ENCODE data around the gene GHDC. TPM values are rescaled to one million over a fixed set of nuclear protein-coding genes. Genes with fewer than 3 reads are reported as not detected.

Gene GHDC
- total and polyA plus RNA-seq, 2 of the 8 experiments (the other 6 are each of a cell fraction or from before 2014, with no cell fraction given), result 7.4 to 8.1 TPM

DNA sequence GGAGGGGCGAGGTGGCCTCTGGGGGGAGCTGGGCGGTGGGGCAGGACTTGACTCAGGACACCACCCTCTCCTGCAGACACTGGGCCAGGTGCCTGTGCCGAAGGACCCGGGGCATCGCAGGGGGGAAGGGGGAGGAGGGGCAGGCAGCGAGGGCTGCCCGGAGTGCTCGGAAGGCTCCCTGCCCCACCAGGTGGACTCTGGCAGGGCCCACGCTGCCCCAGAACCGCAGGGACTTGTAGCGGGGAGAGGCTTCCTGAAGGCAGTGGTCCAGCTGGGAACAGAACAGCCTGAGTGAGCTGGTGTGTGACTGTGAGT lies 4.7 kb downstream of the GHDC start:
- no peak overlapping the region for H3K14ac ChIP-seq (ENCODE audit: insufficient read length)
- no peak overlapping the region for H2BK5ac ChIP-seq (ENCODE audit: low read depth, low read length)
- H3K79me1 ChIP-seq (ENCODE audit: low read depth, low read length), result no peaks in the 10 kb centered on the region
- H3K4ac ChIP-seq (replicated peaks; ENCODE audit: insufficient read length, low read depth, low read length), result no peak overlapping the region
- no peak overlapping the region for H4K91ac ChIP-seq (replicated peaks; ENCODE audit: insufficient read length, low read length)
- DNase-seq (ENCODE audit: low read depth in 1 of 2, low spot score in 2 of 2), result no peak
- ChIA-PET CTCF (ENCODE audit: partially characterized antibody) (interaction anchor here (1.2 to 5.1 kb wide), 6 partner anchors 15 to 58 kb away, joined by 3 to 28 read pairs (median 4); no protein-coding TSS in a partner anchor), POLR2A (ENCODE audit: partially characterized antibody) (interaction anchor here (0.5 to 1.1 kb wide), 2 partner anchors 9 to 33 kb away, joined by 3 read pairs; no protein-coding TSS in a partner anchor)
- no peak overlapping the region for H3K23ac ChIP-seq (ENCODE audit: insufficient read length)
- H3K27ac ChIP-seq (ENCODE audit: low read depth, low read length), result no peak overlapping the region
- no peak overlapping the region for H3K4me3 ChIP-seq (ENCODE audit: extremely low read depth in 1 of 4, insufficient read depth in 2 of 4, low read depth in 3 of 4, low read length in 4 of 4)
- no peak overlapping the region for H3K56ac ChIP-seq (replicated peaks; ENCODE audit: insufficient read length, low read depth, low read length)
- H2AK5ac ChIP-seq (ENCODE audit: low read depth, low read length), result no peak overlapping the region
- 92% methylated on average over 3 of the region's 11 CpGs; no CpG with 5 or more reads in 1 of the 2 experiments for WGBS, 2 experiments (ENCODE audit: extremely low coverage in 1 of 2, insufficient coverage in 1 of 2, insufficient read length in 1 of 2, insufficient replicate concordance in 2 of 2, low coverage in 1 of 2, low lambda C conversion rate in 2 of 2, missing lambda C conversion rate in 1 of 2)
- FAIRE-seq, result no peak
- H2BK15ac ChIP-seq (ENCODE audit: low read length), result 0 out of 2 replicates have a peak overlapping the region, but pooled peaks have one; percentile 61
- no peak overlapping the region for H2BK20ac ChIP-seq (ENCODE audit: low read length)
- no peak overlapping the region for H2BK120ac ChIP-seq (replicated peaks; ENCODE audit: low read depth, low read length)
- H4K20me1 ChIP-seq (replicated peaks in 1 of 2; ENCODE audit: control insufficient read depth in 1 of 2, insufficient read depth in 2 of 2, low read length in 2 of 2), result peaks cover 0 to 1% of the 10 kb centered on the region in 2 experiments
- H2BK12ac ChIP-seq (ENCODE audit: low read depth, low read length), result no peak overlapping the region
- no peaks in the 10 kb centered on the region for H3K9me3 ChIP-seq (ENCODE audit: insufficient read depth in 2 of 2, low read depth in 1 of 2, low read length in 1 of 2)
- H3K79me2 ChIP-seq (ENCODE audit: control insufficient read depth in 1 of 2, insufficient read depth in 2 of 2, low read length in 2 of 2), result no peaks in the 10 kb centered on the region
- no peak overlapping the region for H2AFZ ChIP-seq (ENCODE audit: low read length)
- H3K27me3 ChIP-seq (replicated peaks in 1 of 4; ENCODE audit: control insufficient read depth in 3 of 4, extremely low read depth in 1 of 4, insufficient read depth in 3 of 4, low read length in 3 of 4), result peaks cover 0 to 12% (median 10%) of the 10 kb centered on the region in 4 experiments; a peak in 5 of 7 replicates
- no peak overlapping the region for H4K5ac ChIP-seq (ENCODE audit: insufficient read length, low read depth, low read length)
- no peak overlapping the region for H4K8ac ChIP-seq (ENCODE audit: extremely low read depth, insufficient read depth, low read length)
- no peaks in the 10 kb centered on the region for H3K36me3 ChIP-seq (ENCODE audit: control insufficient read depth in 2 of 4, insufficient read depth in 4 of 4, low read length in 3 of 4)
- peaks cover 0 to 8% (median 4%) of the 10 kb centered on the region in 4 experiments; a peak in 6 of 7 replicates for H3K4me1 ChIP-seq (replicated peaks in 1 of 4; ENCODE audit: control insufficient read depth in 3 of 4, insufficient read depth in 4 of 4, low read length in 3 of 4)
- no peak overlapping the region for H3K4me2 ChIP-seq (ENCODE audit: insufficient read depth in 1 of 2, low read depth in 2 of 2, low read length in 2 of 2)
- no peaks in the 10 kb centered on the region for H3K23me2 ChIP-seq (ENCODE audit: low read depth, low read length)
- no peak overlapping the region for H3K9ac ChIP-seq (replicated peaks in 1 of 4; ENCODE audit: extremely low read depth in 1 of 4, low read depth in 3 of 4, low read length in 3 of 4)
- H3K18ac ChIP-seq (ENCODE audit: extremely low read depth, low read length), result no peak overlapping the region
- TF ChIP-seq, protein P1, sequence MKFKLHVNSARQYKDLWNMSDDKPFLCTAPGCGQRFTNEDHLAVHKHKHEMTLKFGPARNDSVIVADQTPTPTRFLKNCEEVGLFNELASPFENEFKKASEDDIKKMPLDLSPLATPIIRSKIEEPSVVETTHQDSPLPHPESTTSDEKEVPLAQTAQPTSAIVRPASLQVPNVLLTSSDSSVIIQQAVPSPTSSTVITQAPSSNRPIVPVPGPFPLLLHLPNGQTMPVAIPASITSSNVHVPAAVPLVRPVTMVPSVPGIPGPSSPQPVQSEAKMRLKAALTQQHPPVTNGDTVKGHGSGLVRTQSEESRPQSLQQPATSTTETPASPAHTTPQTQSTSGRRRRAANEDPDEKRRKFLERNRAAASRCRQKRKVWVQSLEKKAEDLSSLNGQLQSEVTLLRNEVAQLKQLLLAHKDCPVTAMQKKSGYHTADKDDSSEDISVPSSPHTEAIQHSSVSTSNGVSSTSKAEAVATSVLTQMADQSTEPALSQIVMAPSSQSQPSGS (IDR thresholded peaks at IDR 0.05; ENCODE audit: low read length), result no peak
